GM11168 (cell line): Measurements from ENCODE around the gene CEP295NL.
"Not testable (repeated sequence)": the region's sequence is repeated elsewhere in the genome, so short reads cannot be mapped to it uniquely, and the experiment has no call there.

Experiments
- in situ Hi-C: fragments of 300-500 bp; cut with MboI; formaldehyde crosslinking; loops from one replicate; pipeline ENCODE4 v1.12.0; 2022; ENCODE audit warnings: low sequenced_read_pairs; ENCODE audit not compliant: unreplicated experiment

Gene CEP295NL

GRCh38 chr17:78903101-78903779, at the start of gene CEP295NL:
Gene CEP295NL, minus strand, starts transcription at chr17:78903201. Its CDS starts 1,373 bp downstream, at chr17:78901828.
- in situ Hi-C loops: no loop called here

GRCh38 chr17:78952706-78953105, 49.7 kb upstream of the CEP295NL start:
- in situ Hi-C loops: no loop called here

- in situ Hi-C loops: no loop called here
Measured at GRCh38 chr17:78951967-78952551, 49.1 kb upstream of the CEP295NL start.

- in situ Hi-C loops: no loop called here
Measured at GRCh38 chr17:78950870-78951269, 47.9 kb upstream of the CEP295NL start.

GRCh38 chr17:78947235-78948149, 44.5 kb upstream of the CEP295NL start:
- in situ Hi-C loops: no loop called here

- in situ Hi-C loops: no loop called here
Measured at GRCh38 chr17:78946631-78947030, 43.6 kb upstream of the CEP295NL start.

GRCh38 chr17:78946131-78946530, 43.1 kb upstream of the CEP295NL start:
- in situ Hi-C loops: no loop called here

GRCh38 chr17:78945455-78945854, 42.5 kb upstream of the CEP295NL start:
- in situ Hi-C loops: not testable (repeated sequence)

- in situ Hi-C loops: no loop called here
Measured at GRCh38 chr17:78944956-78945355, 42.0 kb upstream of the CEP295NL start.

GRCh38 chr17:78944026-78944425, 41.0 kb upstream of the CEP295NL start:
- in situ Hi-C loops: no loop called here

- in situ Hi-C loops: no loop called here
Measured at GRCh38 chr17:78940708-78941107, 37.7 kb upstream of the CEP295NL start.

GRCh38 chr17:78940258-78940657, 37.3 kb upstream of the CEP295NL start:
- in situ Hi-C loops: no loop called here

- in situ Hi-C loops: no loop called here
Measured at GRCh38 chr17:78939615-78940014, 36.6 kb upstream of the CEP295NL start.

- in situ Hi-C loops: no loop called here
Measured at GRCh38 chr17:78937561-78937960, 34.6 kb upstream of the CEP295NL start.

- in situ Hi-C loops: no loop called here
Measured at GRCh38 chr17:78935419-78936323, 32.7 kb upstream of the CEP295NL start.

- in situ Hi-C loops: no loop called here
Measured at GRCh38 chr17:78934681-78935418, 31.8 kb upstream of the CEP295NL start.

GRCh38 chr17:78933959-78934568, 31.1 kb upstream of the CEP295NL start:
- in situ Hi-C loops: no loop called here

- in situ Hi-C loops: no loop called here
Measured at GRCh38 chr17:78933025-78933958, 30.3 kb upstream of the CEP295NL start.
